ENCODE results near the gene TUBA8. TPM values are rescaled to one million over a fixed set of nuclear protein-coding genes. Genes with fewer than 3 reads are reported as not detected.

Gene TUBA8
- total RNA-seq, 4 donors from 2014 or later, result 1.3 to 12.9 (median 7.6) TPM

DNA sequence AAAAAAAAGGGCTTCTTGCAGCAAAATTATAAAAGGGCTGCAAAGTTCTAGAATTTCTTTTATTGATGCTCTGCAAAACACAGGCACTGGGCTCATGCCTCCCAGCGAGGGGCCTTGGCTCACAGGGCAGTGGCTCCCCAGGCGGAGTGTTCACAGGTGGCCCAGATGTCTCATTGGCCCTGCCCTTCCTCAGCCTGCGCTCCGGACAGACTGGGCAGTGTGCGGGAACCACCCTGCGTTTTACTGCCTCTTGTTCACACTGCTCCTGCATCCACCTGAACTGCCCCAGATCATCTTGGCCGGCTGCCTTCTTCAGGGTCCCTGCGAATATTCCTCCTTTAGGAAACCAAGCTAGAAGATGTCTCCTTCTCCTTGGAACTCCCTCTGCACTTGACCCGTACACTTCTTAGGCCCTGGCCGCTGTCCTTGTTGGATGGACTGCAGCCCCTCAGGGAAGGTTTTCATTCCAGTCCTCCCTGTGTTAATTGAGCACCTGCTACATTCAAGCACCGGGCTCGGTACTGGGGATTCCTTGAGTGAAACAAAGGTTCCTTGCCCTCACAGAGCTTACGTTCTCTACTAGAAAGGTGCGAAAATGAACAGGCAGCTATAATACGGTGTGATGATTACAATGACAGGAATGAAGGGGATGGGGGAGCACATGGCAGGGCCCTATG is 4.5 kb downstream of the TUBA8 start:
- TF ChIP-seq POLR2A (IDR thresholded peaks at IDR 0.05) (no peak), EP300 (IDR thresholded peaks at IDR 0.05) (no peak), POLR2AphosphoS5 (IDR thresholded peaks at IDR 0.05) (no peak)
- TF ChIP-seq, protein P1, sequence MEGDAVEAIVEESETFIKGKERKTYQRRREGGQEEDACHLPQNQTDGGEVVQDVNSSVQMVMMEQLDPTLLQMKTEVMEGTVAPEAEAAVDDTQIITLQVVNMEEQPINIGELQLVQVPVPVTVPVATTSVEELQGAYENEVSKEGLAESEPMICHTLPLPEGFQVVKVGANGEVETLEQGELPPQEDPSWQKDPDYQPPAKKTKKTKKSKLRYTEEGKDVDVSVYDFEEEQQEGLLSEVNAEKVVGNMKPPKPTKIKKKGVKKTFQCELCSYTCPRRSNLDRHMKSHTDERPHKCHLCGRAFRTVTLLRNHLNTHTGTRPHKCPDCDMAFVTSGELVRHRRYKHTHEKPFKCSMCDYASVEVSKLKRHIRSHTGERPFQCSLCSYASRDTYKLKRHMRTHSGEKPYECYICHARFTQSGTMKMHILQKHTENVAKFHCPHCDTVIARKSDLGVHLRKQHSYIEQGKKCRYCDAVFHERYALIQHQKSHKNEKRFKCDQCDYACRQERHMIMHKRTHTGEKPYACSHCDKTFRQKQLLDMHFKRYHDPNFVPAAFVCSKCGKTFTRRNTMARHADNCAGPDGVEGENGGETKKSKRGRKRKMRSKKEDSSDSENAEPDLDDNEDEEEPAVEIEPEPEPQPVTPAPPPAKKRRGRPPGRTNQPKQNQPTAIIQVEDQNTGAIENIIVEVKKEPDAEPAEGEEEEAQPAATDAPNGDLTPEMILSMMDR (IDR thresholded peaks at IDR 0.05), result no peak
- Histone ChIP-seq H3K27ac (no peak overlapping the region), H3K9me3 (no peaks in the 10 kb centered on the region), H3K4me3 (no peak overlapping the region), H3K27me3 (peaks cover 11% of the 10 kb centered on the region), H3K4me1 (peaks cover 0 to 29% (median 16%) of the 10 kb centered on the region in 3 donors), H3K36me3 (no peaks in the 10 kb centered on the region)
- WGBS, 2 donors (ENCODE audit: low coverage in 1 of 2), result 89 to 94% methylated on average over 5 to 14 of the region's 15 CpGs
- no peak for ATAC-seq

- Histone ChIP-seq H3K27ac (no peak overlapping the region), H3K4me1 (peaks cover 0 to 20% (median 8%) of the 10 kb centered on the region in 3 donors), H3K36me3 (no peaks in the 10 kb centered on the region), H3K27me3 (peaks cover 4% of the 10 kb centered on the region), H3K4me3 (no peak overlapping the region), H3K9me3 (no peaks in the 10 kb centered on the region)
- no peak for TF ChIP-seq POLR2A (IDR thresholded peaks at IDR 0.05)
- TF ChIP-seq EP300 (IDR thresholded peaks at IDR 0.05), result no peak
- no peak for TF ChIP-seq POLR2AphosphoS5 (IDR thresholded peaks at IDR 0.05)
- TF ChIP-seq, protein P1 (IDR thresholded peaks at IDR 0.05), result no peak
- no peak for ATAC-seq
- WGBS, 2 donors (ENCODE audit: low coverage in 1 of 2), result no CpG with 5 or more reads among the region's 8 CpGs
Measured at GRCh38 chr22:18115906-18116371, 5.3 kb downstream of the TUBA8 start.

DNA sequence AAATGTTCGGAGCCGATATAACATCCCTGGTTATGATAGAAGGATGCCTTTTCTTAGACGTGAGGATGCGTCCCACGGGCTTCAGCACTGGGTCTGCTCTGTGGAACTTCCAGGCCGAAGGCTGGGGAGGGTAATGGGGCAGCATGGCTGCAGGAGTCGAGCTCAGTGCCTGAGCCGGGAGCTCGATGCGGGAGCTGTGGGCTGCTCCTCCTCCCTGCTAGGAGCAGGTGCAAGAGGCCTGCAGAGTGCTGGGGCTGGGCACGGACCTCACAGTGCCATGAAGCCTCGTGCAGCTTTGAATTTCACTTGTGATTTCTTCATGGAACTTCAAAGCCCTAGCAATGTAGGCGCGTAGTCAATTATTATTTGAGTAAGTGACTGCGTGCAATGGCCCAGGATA is 6.0 kb downstream of the TUBA8 start:
- ATAC-seq, result no peak
- TF ChIP-seq POLR2AphosphoS5 (IDR thresholded peaks at IDR 0.05), result no peak
- no peak for TF ChIP-seq EP300 (IDR thresholded peaks at IDR 0.05)
- TF ChIP-seq, protein P1 (IDR thresholded peaks at IDR 0.05), result no peak
- no peak for TF ChIP-seq POLR2A (IDR thresholded peaks at IDR 0.05)
- Histone ChIP-seq H3K27me3 (no peaks in the 10 kb centered on the region), H3K27ac (no peak overlapping the region), H3K4me3 (no peak overlapping the region), H3K9me3 (no peaks in the 10 kb centered on the region), H3K36me3 (peaks cover 0 to 5% of the 10 kb centered on the region in 2 donors), H3K4me1 (peaks cover 0 to 13% (median 3%) of the 10 kb centered on the region in 3 donors)
- WGBS, 2 donors (ENCODE audit: low coverage in 1 of 2), result 95% methylated on average over 4 of the region's 15 CpGs; no CpG with 5 or more reads in 1 of the 2 donors

DNA sequence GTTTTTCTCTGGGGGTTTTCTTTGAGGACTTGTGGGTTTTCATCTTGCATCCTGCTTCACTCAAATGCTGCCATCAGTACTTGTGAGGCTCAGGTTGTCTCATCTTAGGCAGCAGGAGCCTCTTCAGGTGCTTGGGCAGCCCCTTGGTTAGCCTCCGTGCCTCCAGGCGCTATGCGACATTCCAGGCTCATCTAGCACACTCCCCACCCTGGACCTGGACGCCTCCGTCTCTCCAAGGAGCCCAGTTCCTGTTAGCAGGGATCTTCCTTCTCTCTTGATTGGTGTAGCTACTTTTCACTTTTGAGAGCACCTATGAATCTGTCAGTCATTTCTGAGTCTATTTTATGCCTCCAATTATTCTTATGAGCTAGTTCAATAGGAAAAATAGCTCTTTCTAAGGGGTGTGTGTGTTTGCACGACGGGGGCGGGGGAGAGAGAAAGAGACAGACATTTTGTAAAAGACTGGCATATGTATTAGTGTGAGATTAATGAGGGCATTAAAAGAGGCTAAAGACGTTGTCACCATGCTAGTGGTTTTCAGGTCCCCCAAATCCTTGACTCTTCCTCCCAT is 7.8 kb downstream of the TUBA8 start:
- peaks cover 0 to 9% (median 0%) of the 10 kb centered on the region in 3 donors for H3K4me1 ChIP-seq
- H3K27me3 ChIP-seq, result no peaks in the 10 kb centered on the region
- no peak for ATAC-seq
- no peaks in the 10 kb centered on the region for H3K9me3 ChIP-seq
- no peak overlapping the region for H3K27ac ChIP-seq
- H3K4me3 ChIP-seq, result no peak overlapping the region
- H3K36me3 ChIP-seq, result peaks cover 0 to 8% of the 10 kb centered on the region in 2 donors
- 89 to 94% methylated on average over 2 to 9 of the region's 9 CpGs for WGBS, 2 donors (ENCODE audit: low coverage in 1 of 2)
- TF ChIP-seq POLR2AphosphoS5 (IDR thresholded peaks at IDR 0.05) (no peak), POLR2A (IDR thresholded peaks at IDR 0.05) (no peak), EP300 (IDR thresholded peaks at IDR 0.05) (no peak)
- TF ChIP-seq, protein P1 (IDR thresholded peaks at IDR 0.05), result no peak

All from gastroesophageal sphincter (tissue), 4 donors.